NT2/D1 (cell line): ENCODE results near the gene DIP2A.

ENCODE experiments used
- SUZ12 ChIP-seq: IDR thresholded peaks from 2 replicates; pipeline ENCODE4 v1.6.1; 2011; ENCODE audit not compliant: insufficient read length, insufficient read depth; ENCODE audit errors: extremely low read depth
- ZNF274 ChIP-seq: IDR thresholded peaks from 2 replicates; pipeline ENCODE4 v1.6.1; 2011; ENCODE audit warnings: mild to moderate bottlenecking, low read depth, low read length

GRCh38 chr21:46555678-46556077 lies 97.0 kb downstream of the DIP2A start:
- TF ChIP-seq SUZ12 (no peak), ZNF274 (no peak)
